OCI-LY7 (cell line): Measurements from ENCODE around the gene NOM1. TPM values are rescaled to one million over a fixed set of nuclear protein-coding genes. Genes with fewer than 3 reads are reported as not detected.
"Not testable (repeated sequence)": the region's sequence is repeated elsewhere in the genome, so short reads cannot be mapped to it uniquely, and the experiment has no call there.

ENCODE experiments used
- BruUV-seq: library from RNA; stranded (reverse); fragments of 400-500 nt; replicated peaks from 2 replicates; lab custom pipeline; 2021; lab: Mats Ljungman, UMichigan
- CTCF ChIA-PET: fragments of 300-600 bp; sonication (Branson Sonifier 250); formaldehyde crosslinking; loops from one replicate; lab custom pipeline; 2022; ENCODE audit warnings: antibody characterized with exemption; ENCODE audit not compliant: unreplicated experiment; lab: Charles Lee
- POLR2A ChIA-PET: fragments of 300-600 bp; sonication (Branson Sonifier 250); formaldehyde crosslinking; loops from one replicate; lab custom pipeline; 2022; ENCODE audit warnings: antibody characterized with exemption; lab: Charles Lee
- DNase-seq: peaks from one replicate; pipeline ENCODE4 v3.0.0-alpha.2; 2015; ENCODE audit warnings: low spot score
- H2AFZ ChIP-seq: fragments of 200-600 bp; sonication (generic), shearing (Covaris generic); 2 replicates; pipeline ENCODE4 v1.6.1; 2014; ENCODE audit warnings: mild to moderate bottlenecking, antibody characterized with exemption, low read length, moderate library complexity
- H3K27ac ChIP-seq: fragments of 200-600 bp; sonication (generic); 2 replicates; pipeline ENCODE4 v1.5.1; 2014; ENCODE audit warnings: mixed run types, low read depth, mild to moderate bottlenecking, moderate library complexity, low read length, inconsistent platforms; ENCODE audit not compliant: poor library complexity, severe bottlenecking
- H3K36me3 ChIP-seq: fragments of 200-600 bp; sonication (generic); 2 replicates; pipeline ENCODE4 v1.6.1; 2014; ENCODE audit warnings: mild to moderate bottlenecking, antibody characterized with exemption, low read length, moderate library complexity, mixed read lengths; ENCODE audit not compliant: insufficient read depth
- H3K4me1 ChIP-seq: fragments of 200-600 bp; sonication (generic); 2 replicates; pipeline ENCODE4 v1.5.1; 2014; ENCODE audit warnings: mild to moderate bottlenecking, low read length; ENCODE audit not compliant: insufficient read depth, poor library complexity, severe bottlenecking
- H3K4me2 ChIP-seq: fragments of 200-600 bp; sonication (generic); 2 replicates; pipeline ENCODE4 v1.6.1; 2014; ENCODE audit warnings: mild to moderate bottlenecking, low read length
- H3K4me3 ChIP-seq: fragments of 200-600 bp; sonication (generic); 2 replicates; pipeline ENCODE4 v1.5.1; 2014; ENCODE audit warnings: mild to moderate bottlenecking, low read depth, low read length; ENCODE audit not compliant: poor library complexity, severe bottlenecking
- H3K79me2 ChIP-seq: fragments of 200-600 bp; sonication (generic); 2 replicates; pipeline ENCODE4 v1.6.1; 2016; ENCODE audit warnings: low read depth, mild to moderate bottlenecking, low read length, moderate library complexity, mixed read lengths; ENCODE audit not compliant: insufficient read depth
- H3K9me2 ChIP-seq: fragments of 200-600 bp; sonication (generic); 2 replicates; pipeline ENCODE4 v1.6.1; 2016; ENCODE audit warnings: mild to moderate bottlenecking, low read length, mixed read lengths; ENCODE audit not compliant: insufficient read depth
- H3K9me3 ChIP-seq: fragments of 200-600 bp; sonication (generic); 2 replicates; pipeline ENCODE4 v1.6.1; 2014; ENCODE audit warnings: mild to moderate bottlenecking, mixed run types, low read length, mixed read lengths
- H4K20me1 ChIP-seq: fragments of 200-600 bp; sonication (generic); 2 replicates; pipeline ENCODE4 v1.6.1; 2014; ENCODE audit warnings: mild to moderate bottlenecking, antibody characterized with exemption, low read length, moderate library complexity, mixed read lengths; ENCODE audit not compliant: insufficient read depth
- CTCF ChIP-seq: fragments of 200-600 bp; sonication (generic); conservative IDR thresholded peaks from 2 replicates; pipeline ENCODE4 v1.5.1; 2014; ENCODE audit warnings: mild to moderate bottlenecking, antibody characterized with exemption, low read length, moderate library complexity, mixed read lengths
- EZH2phosphoT487 ChIP-seq: fragments of 200-600 bp; sonication (generic); IDR thresholded peaks from 2 replicates; pipeline ENCODE4 v1.6.1; 2018; ENCODE audit warnings: low read depth, borderline replicate concordance, mild to moderate bottlenecking, mixed run types, antibody characterized with exemption, low read length, moderate library complexity, mixed read lengths
- intact Hi-C: fragments of 100-400 bp; cut with micrococcal nuclease; formaldehyde crosslinking; loops from one replicate; pipeline ENCODE4 v1.10.0; 2022; ENCODE audit not compliant: unreplicated experiment
- total RNA-seq, 2 experiments: library from RNA; depleted of rRNA in 1 of 2; stranded (reverse); fragments of >200 nt in 1 of 2; shearing (Covaris generic) in 1 of 2; gene quantifications; 2 replicates each; pipeline ENCODE4 v1.2.3, GENCODE V29; 2014 to 2022

NOM1 gene
- total RNA-seq, 2 experiments from 2014 or later, result 40.2 to 59.9 TPM

- H3K36me3 ChIP-seq, result no peaks in the 10 kb centered on the region
- H4K20me1 ChIP-seq, result no peaks in the 10 kb centered on the region
- no TSS peak for BruUV-seq
- DNase-seq, result no peak
- ChIA-PET POLR2A (no interaction called here), CTCF (no interaction called here)
- no peak overlapping the region for H2AFZ ChIP-seq
- H3K27ac ChIP-seq, result no peak overlapping the region
- no peak overlapping the region for H3K4me2 ChIP-seq
- H3K4me3 ChIP-seq, result no peak overlapping the region
- no peaks in the 10 kb centered on the region for H3K9me3 ChIP-seq
- intact Hi-C loops, result loop anchor here (5.0 kb wide), 1 partner anchor 40 kb away; the partner anchor contains the start of gene NOM1
- no peaks in the 10 kb centered on the region for H3K9me2 ChIP-seq
- TF ChIP-seq CTCF, result no peak
- TF ChIP-seq EZH2phosphoT487, result no peak
- no peaks in the 10 kb centered on the region for H3K79me2 ChIP-seq
- no peaks in the 10 kb centered on the region for H3K4me1 ChIP-seq
Measured at GRCh38 chr7:156907656-156908055, 41.9 kb upstream of the NOM1 start.

GRCh38 chr7:156909574-156910252, 39.8 kb upstream of the NOM1 start:
- H3K27ac ChIP-seq, BruUV-seq, H3K9me2 ChIP-seq, DNase-seq, H3K4me1 ChIP-seq, POLR2A ChIA-PET, CTCF ChIA-PET, H3K4me3 ChIP-seq, H2AFZ ChIP-seq, H3K4me2 ChIP-seq, H3K36me3 ChIP-seq, H3K79me2 ChIP-seq, H3K9me3 ChIP-seq, H4K20me1 ChIP-seq: not testable (repeated sequence)
- intact Hi-C loops, result loop anchor here (5.0 kb wide), 1 partner anchor 38 kb away; the partner anchor contains the start of gene NOM1

- H3K36me3 ChIP-seq, result no peaks in the 10 kb centered on the region
- CTCF ChIA-PET, result interaction anchor here (0.9 kb wide), 1 partner anchor 19 kb away, joined by 3 read pairs; no protein-coding TSS in a partner anchor
- H3K27ac ChIP-seq, result no peak overlapping the region
- no peaks in the 10 kb centered on the region for H3K9me2 ChIP-seq
- no peak for TF ChIP-seq EZH2phosphoT487
- no peak for TF ChIP-seq CTCF
- H2AFZ ChIP-seq, result no peak overlapping the region
- H4K20me1 ChIP-seq, result no peaks in the 10 kb centered on the region
- no peaks in the 10 kb centered on the region for H3K79me2 ChIP-seq
- intact Hi-C loops, result no loop called here
- POLR2A ChIA-PET, result interaction anchor here (0.9 kb wide), 1 partner anchor 18 kb away, joined by 3 read pairs; no protein-coding TSS in a partner anchor
- BruUV-seq, result no TSS peak
- H3K4me2 ChIP-seq, result no peak overlapping the region
- no peak overlapping the region for H3K4me3 ChIP-seq
- H3K9me3 ChIP-seq, result no peaks in the 10 kb centered on the region
- no peak for DNase-seq
- peaks cover 22% of the 10 kb centered on the region for H3K4me1 ChIP-seq
Measured at GRCh38 chr7:156918635-156919034, 30.9 kb upstream of the NOM1 start.
